GOT3 (cell line): ENCODE data around the gene PSMG1.
"Not testable (repeated sequence)": the region's sequence is repeated elsewhere in the genome, so short reads cannot be mapped to it uniquely, and the experiment has no call there.

Source experiments
- DNase-seq: peaks from one replicate; lab custom pipeline; 2025; ENCODE audit warnings: mixed read lengths; lab: John Stamatoyannopoulos, UW

PSMG1 gene

DNA sequence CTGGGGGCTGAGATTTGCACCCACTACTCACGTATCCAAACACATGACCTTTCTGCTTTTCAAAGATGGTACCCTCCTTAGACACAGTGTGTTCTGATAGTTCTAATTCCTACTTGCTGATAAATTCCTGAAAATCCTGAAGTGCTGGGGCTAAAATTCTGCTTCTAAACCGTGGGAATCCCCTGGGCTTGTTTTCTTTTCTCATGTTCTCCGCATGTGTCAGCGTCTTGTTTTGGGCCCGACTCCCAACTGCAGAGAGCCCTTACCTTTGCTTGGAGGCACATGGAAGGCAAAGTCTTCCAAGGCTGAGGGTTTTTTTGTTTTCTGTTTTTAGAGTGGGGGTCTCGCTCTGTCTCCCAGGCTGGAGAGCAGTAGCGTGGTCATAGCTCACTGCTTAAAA lies 27.2 kb downstream of the PSMG1 start:
- DNase-seq = no peak

DNA sequence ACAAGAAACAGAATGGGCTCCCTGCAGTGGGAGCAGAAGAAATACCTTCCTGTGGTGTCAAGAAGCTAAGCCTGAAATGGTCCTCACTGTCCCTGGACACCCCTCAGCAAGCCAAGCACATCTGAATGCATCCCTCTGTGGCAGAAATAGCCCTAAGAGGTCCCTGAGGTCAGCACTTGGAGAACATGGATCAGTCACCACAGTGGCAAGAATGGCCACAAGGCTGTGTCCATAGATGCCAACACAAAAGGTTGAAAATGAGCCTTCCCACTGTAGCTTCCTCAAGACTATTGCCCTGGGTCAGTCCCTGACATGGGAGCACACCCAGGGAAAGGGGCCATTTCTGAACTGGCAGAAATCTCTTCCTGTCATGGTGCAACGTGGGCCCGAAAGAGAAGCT lies 27.7 kb downstream of the PSMG1 start:
- DNase-seq = no peak

DNA sequence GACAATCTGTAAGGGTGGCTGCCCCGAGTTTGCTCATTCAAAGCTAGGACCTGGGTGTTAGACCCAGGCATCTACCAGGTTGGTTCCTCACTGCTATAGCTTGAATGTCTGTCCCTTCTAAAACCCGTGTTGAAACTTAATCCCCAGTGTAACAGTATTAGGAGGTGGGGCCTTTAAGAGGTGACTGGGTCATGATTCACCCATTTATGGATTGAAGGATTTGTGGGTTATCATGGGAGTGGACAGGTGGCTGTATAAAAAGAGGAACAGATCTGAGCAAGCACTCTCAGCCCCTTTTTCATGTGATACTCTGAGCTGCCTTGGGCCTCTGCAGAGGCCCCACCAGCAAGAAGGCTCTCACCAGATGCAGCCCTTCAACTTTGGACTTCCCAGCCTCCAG lies 29.4 kb downstream of the PSMG1 start:
- no peak for DNase-seq

DNA sequence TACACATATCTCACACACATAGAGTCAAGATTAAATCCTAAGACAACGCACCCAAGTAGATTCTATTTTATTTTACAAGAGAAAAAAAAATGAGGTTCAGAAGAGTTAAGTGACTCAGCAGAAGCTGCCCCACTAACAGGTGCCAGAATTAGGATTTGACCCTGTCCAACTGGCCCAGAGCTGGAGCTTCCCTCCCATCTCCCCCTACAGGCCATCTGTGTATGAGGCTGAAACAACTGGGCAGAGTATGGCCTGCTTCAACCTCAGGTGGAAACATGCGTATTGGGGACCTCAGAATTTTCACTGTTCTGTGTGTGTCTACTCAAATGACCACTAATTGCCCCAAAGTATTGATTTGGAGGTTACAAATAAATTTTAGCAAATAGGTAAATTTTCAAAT lies 29.9 kb downstream of the PSMG1 start:
- DNase-seq = no peak

DNA sequence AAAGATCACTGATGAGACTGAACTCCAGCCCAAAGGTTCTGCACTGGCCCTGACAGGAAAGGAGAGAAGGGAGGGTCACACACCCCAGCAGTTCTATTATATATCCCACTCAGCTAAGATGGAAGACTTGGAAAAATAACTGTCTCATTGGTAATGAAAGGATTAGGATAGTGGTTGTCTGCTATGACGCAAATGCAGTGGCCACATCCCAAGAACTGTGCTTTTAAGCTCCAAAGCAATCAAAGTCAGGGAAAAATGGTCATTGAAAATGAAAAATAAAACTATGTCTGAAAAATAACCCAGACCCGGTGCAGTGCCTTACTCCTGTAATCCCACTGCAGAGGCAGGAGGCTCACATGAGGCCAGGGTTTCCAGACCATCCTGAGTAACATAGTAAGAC lies 31.0 kb downstream of the PSMG1 start:
- no peak for DNase-seq

DNA sequence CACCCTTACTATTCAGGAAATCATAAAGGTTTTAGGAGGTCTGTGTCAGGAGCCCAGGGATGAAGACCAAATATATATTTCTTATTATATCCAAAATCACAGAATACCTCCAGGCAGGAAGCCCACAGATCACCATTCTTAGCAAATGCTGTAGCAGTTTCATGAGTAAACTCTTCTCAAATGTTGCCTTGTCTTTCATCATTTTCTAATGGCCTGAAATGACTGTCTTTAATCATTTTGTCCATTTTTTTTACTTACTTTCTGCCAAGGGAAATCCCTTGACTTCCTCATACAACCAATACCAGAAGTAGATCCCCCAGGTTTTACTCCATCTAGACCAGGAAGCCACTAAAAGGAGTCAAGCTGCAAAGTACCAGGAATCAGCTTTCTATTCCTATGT lies 32.4 kb downstream of the PSMG1 start:
- no peak for DNase-seq

DNA sequence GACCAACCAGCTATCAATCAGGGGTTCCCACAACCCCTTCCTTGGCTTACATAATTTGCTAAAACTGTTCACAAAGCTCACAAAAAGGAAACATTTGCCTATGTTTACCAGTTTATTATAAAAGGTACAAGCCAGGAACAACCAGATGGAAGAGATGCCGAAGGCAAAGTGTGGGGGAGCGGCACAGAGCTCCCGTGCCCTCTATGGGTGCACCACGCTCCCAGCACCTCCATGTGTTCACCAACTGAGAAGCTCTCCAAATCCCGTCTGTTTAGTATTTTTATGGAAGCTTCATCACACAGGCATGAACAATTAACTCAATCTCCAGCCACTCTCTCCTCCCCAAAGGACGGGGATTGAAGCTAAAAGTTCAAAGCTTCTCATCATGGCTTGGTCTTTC lies 32.9 kb downstream of the PSMG1 start:
- no peak for DNase-seq

DNA sequence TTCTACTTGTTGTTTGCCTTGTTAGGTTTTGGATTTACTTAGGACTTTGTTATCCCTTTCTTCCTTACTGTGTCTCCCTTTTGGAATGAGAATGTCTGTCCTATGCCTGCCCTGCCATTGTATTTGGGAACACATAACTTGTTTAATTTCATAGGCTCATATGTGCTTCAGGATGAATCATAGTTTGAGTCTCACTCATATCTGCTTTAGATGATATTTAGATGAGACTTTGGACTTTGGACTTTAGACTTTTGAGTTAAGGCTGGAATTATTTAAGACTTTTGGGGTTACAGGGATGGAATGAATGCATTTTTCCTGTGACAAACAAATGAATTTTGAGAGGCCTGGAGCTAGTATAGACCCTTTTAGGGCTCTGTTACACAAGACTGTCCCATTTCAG lies 33.4 kb downstream of the PSMG1 start:
- DNase-seq = no peak

DNA sequence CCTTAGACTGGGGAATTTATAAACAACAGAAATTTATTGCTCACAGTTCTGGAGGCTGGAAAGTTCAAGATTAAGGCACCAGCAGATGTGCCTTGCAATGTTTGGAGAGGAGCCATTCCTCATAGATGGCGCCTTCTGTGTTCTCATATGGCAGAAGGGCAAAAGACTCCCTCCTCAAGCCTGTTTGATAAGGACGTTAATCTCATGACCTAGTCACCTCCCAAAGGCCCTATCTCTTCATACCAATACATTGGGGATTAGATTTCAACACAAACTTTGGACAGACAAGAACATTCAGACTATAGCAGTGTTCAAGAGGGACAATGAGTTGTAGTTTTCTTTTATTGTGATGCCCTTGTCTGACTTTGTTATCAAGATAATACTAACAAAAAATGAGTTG lies 34.3 kb downstream of the PSMG1 start:
- no peak for DNase-seq

DNA sequence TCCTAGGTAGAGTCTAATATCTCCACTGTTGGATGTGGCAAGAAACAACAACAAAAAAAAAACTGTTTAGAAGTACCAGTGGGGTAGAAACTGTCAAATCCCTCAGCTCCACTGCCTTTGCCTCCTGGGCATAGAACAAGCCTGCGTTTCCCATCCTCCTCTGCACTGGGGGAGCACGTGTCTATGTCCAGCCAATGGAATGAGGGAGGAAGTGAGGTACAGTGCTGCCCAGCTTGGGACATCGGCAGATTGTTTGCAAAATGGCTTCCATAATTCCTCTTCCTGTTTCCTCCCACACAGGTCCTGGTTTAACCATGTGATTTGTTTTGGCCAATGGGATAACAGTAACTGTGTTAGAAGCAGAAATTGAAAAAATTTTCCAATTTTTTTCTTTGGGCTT lies 39.1 kb downstream of the PSMG1 start:
- no peak for DNase-seq

DNA sequence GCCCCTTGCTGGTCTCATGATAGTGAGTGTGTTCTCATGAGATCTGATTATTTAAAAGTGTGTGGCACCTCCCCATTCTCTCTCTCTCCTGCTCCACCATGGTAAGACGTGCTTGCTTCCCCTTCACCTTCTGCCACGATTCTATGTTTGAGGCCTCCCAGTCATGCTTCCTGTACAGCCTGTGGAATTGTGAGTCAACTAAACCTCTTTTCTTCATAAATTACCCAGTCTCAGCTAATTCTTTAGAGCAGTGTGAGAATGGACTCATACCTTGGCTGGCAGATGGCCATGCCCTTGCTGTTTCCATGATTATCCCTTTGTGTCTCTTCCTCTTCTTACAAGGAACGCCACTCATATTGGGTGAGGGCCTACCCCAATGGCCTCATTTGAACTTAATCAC lies 40.3 kb downstream of the PSMG1 start:
- DNase-seq = no peak

DNA sequence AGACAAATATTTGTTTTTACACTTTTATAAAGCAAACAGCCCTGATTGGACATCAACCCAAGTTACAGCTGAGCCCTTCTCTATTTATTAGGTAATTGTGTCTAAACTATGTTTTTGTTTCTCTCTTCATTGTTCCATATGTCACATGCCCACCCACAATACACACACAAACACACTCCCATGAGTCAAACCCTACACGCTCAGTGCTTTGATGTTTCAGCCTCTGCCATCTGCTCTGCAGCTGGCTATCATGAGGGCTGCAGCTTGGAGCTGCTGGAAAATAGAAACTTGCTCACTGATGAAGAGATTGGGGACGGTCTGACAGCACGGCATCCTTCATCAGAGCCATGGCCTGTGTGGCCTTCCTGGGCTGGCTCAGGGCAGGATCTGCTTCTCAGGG lies 41.7 kb downstream of the PSMG1 start:
- no peak for DNase-seq

DNA sequence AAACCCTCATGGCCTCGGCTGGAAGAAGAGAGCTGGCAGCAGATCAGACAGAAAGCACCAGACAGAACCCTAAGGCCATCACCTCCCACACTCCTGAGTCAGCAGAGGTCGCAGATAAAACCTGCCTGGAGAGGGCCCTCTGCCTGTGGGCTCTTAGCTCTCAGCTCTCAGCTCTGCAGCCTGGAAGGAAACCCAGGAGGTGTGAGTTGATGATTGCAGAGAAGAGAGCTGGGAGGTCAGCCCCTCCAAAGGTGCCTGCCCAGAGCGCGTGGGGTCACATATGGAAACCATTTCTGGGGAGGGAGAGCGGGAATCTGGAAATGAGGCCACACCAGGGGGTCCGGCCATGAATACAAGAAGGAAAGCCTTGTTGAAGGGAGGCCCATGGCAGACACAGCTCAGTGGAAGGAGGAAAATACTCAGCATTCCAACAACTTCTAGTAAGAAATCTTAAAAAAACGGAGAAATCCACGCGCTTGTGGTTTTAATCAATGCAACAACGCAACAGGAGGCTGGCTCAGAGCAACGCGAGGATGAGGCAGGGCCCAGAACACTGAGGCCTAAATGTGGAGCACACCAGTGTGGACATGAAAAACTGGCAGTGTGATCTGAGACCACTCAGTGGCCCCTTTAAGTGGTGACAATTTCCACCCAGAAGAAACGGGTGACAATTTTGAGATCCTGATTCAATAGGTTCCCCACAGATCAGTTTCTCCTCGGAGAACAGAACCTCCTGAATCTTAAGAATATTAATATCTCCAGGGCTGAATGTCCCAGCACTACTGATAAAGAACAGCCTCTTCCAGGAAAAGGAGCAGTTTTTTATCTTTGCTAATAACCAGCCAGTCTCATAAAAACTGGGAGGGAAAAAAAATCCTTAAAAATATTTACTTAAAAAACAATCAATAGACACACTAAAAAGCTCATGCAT lies 45.7 kb downstream of the PSMG1 start:
- DNase-seq = no peak

DNA sequence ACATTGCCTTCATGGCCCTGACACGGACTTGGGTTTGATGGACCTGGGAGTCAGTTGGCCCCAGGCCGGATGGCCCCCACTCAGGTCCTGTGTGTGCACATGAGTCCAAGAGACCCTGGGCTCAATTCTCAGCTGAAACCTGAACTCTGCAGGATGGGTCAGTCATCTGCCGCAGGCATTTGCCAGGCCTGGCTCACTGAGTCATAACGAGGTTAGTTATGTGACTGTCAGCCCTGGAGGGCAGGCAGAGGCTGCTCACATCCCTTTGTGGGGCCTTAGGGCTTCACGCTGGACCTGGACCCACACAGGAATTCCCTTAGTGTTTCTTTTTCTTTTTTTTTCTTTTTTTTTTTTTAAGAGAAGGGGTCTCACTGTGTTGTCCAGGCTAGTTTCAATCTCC lies 46.5 kb downstream of the PSMG1 start:
- DNase-seq = no peak

DNA sequence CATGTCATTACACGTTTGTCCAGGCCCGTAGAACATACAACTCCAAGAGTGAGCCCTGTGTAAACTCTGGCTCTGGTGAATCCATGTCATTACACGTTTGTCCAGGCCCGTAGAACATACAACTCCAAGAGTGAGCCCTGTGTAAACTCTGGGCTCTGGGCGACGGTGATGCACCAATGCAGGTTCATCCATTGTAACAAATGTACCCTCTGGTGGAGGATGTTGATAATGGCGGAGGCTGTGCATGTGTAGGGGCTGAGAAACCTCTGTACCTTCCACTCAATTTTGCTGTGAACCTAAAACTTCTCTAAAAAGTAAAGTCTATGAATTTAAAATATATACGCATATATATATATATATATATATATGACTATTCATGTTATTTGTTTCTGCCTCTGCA lies 47.1 kb downstream of the PSMG1 start:
- not testable (repeated sequence) for DNase-seq

DNA sequence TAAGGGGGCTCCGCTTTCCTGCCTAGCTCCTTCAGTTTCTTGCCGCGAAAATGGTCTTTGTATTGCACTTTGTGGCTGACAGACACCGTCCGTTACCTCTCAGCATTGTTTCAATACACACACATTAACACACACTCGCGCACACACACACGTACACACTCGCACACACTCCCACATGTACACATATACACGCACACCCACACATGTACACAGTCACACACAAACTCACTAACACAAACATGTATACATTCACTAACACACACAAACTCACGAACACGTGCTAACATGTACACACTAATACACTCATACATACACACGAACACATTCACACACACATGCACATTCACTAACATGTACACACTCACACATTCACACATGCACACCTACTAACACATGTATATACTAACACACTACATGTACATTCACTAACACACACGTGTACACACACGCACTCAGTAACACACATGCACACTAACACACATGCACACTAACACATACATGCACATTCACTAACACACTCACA lies 48.9 kb downstream of the PSMG1 start:
- DNase-seq = no peak

DNA sequence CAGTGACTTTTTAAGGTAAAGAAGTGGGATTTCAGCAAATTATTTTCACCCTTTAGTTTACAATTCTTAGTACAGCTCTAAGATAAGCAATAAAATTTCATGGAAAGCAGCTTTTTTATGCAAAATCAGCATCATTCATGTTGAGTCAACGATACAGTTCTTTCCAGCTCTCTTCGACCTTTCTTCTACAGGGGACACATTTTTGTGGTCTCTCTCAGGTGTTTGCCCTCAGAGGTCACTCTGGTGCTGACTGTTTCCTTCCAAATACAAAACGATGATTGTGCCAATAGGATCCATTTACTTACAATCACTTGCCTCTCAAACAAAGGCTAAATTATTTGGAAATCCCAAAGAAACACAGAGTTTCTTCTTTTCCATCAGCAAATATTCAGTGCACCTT lies 51.0 kb downstream of the PSMG1 start:
- no peak for DNase-seq

DNA sequence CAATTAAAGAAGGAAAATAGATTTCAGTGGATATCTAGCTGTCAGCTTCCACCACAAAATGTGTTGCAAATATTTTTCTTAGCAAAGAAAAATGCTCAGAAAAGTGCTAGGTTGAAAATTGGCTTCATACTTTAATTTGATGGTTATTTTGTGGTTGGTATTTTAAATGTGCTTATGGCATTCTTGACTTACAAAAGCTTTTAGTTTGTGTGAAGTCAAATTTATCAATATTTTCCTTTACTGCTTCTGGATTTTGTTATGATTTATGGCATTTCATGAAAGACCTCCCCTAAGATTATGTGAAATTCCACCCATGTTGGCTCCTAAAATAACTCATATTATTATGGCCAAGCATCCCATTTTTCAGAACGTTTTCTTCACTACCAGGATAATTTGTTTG lies 51.5 kb downstream of the PSMG1 start:
- DNase-seq = no peak

DNA sequence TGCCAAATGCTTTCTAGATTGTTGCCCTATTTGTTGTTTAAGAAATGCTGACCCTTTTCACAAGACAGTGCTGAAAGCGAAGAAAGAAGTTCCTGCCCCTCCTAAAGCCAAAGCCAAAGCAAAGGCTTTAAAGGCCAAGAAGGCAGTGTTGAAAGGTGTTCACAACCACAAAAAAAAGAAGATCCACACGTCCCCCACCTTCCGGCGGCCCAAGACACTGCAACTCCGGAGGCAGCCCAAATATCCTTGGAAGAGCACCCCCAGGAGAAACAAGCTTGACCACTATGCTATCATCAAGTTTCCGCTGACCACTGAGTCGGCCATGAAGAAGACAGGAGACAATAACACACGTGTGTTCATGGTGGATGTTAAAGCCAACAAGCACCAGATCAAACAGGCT lies 55.7 kb downstream of the PSMG1 start:
- DNase-seq = no peak

DNA sequence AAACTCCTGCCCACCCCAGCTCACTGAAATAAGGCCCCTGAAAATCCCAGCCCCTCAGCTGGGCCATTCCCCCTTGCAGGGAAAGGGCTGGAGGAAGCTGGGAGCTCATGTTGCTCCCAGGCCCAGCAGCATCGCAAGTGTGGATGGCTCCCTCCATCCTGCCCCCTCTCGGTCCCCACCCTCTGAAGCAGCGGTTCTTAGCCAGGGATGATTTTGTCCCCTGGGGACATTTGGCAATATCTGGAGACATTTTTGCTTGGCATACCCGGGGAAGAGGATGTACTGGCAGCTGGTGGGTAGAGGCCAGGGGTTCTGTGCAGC lies 56.8 kb downstream of the PSMG1 start:
- no peak for DNase-seq

DNA sequence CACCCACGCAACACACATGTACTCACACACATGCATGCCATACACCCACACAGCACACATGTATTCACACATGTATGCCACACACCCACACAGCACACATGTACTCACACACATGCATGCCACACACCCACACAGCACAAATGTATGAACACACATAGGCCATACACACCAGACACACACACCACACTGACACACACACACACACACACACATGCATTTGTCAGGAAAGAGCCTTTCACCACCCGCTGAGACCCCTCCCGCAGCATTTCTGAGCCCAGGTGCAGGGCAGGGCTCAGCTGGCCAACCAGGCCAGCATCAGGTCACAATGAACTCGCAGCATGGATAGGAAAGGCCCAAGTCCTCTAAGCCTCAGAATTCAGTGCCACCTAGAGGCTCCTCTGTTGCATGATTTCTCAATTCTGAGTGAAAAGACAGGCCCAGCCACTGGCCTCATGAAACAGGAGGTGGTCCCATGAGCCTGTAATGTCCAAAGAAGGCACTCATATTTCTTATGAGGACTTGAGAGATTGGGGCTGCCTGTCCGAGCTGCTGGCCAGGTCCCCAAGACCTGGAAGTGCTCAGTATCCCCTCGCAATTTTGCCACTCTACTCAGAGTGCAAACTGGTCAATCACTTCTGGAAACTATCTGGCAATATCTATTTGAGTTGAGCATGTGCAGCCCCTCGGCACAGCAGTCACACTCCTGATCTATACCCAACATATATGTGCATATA lies 57.3 kb downstream of the PSMG1 start:
- DNase-seq = no peak
